Measurements from ENCODE around the gene SDHB.

GRCh38 chr1:17089506-17089905 lies 35.7 kb upstream of the SDHB start:
- TF ChIP-seq CTCF (IDR thresholded peaks at IDR 0.05) (no peak), SIN3A (IDR thresholded peaks at IDR 0.05; ENCODE audit: borderline replicate concordance, insufficient read depth, low read depth, low read length) (no peak), REST (IDR thresholded peaks at IDR 0.05; ENCODE audit: insufficient read depth in 1 of 2, low read depth in 2 of 2, low read length in 1 of 2) (no peak), POLR2AphosphoS5 (IDR thresholded peaks at IDR 0.05; ENCODE audit: low read depth, low read length) (no peak)
